HepG2 (cell line): Measurements from ENCODE around the gene SLC4A11. TPM values are rescaled to one million over a fixed set of nuclear protein-coding genes. Genes with fewer than 3 reads are reported as not detected.

Source experiments
- BCL6 ChIP-seq: IDR thresholded peaks from 2 replicates; pipeline ENCODE4 v1.6.1; 2016; ENCODE audit warnings: missing genetic modification reagents, missing compliant biosample characterization
- CENPX ChIP-seq: sonication (generic); formaldehyde crosslinking; IDR thresholded peaks from 2 replicates; pipeline ENCODE4 v1.9.0; 2021; ENCODE audit warnings: mild to moderate bottlenecking, missing genetic modification reagents, moderate library complexity
- DNMT3B ChIP-seq: conservative IDR thresholded peaks from 2 replicates; pipeline ENCODE4 v1.6.1; 2016; ENCODE audit warnings: missing biosample characterization, control low read depth
- HHEX ChIP-seq: IDR thresholded peaks from 2 replicates; pipeline ENCODE4 v1.6.1; 2016; ENCODE audit warnings: control low read depth
- HOXA5 ChIP-seq: sonication (generic); formaldehyde crosslinking; IDR thresholded peaks from 2 replicates; pipeline ENCODE4 v1.4.0; 2020; ENCODE audit warnings: missing genetic modification reagents
- POLR2G ChIP-seq: fragments of 200-400 bp; formaldehyde crosslinking; IDR thresholded peaks from 2 replicates; pipeline ENCODE4 v1.6.1; 2018; ENCODE audit warnings: mild to moderate bottlenecking, low read depth, low read length, moderate library complexity
- SNAI1 ChIP-seq: sonication (generic); formaldehyde crosslinking; IDR thresholded peaks from 2 replicates; pipeline ENCODE4 v1.5.0; 2020; ENCODE audit warnings: mild to moderate bottlenecking, missing genetic modification reagents, borderline replicate concordance
- SP2 ChIP-seq: sonication (generic); formaldehyde crosslinking; IDR thresholded peaks from 2 replicates; pipeline ENCODE4 v1.5.1; 2020; ENCODE audit warnings: mild to moderate bottlenecking, missing genetic modification reagents
- SP5 ChIP-seq: IDR thresholded peaks from 2 replicates; pipeline ENCODE4 v1.6.1; 2016; ENCODE audit warnings: low read depth, borderline replicate concordance
- ZNF432 ChIP-seq: sonication (generic); formaldehyde crosslinking; IDR thresholded peaks from 2 replicates; pipeline ENCODE4 v1.5.0; 2020; ENCODE audit warnings: missing genetic modification reagents, mild to moderate bottlenecking, borderline replicate concordance
- ZNF772 ChIP-seq: sonication (generic); formaldehyde crosslinking; IDR thresholded peaks from 2 replicates; pipeline ENCODE4 v1.5.0; 2020; ENCODE audit warnings: mild to moderate bottlenecking, missing genetic modification reagents
- ZSCAN31 ChIP-seq: sonication (generic); formaldehyde crosslinking; IDR thresholded peaks from 2 replicates; pipeline ENCODE4 v1.5.0; 2020; ENCODE audit warnings: low read depth, mild to moderate bottlenecking, missing genetic modification reagents
- polyA plus RNA-seq, 8 experiments: library from polyadenylated mRNA; depleted of rRNA in 3 of 8; stranded (reverse) in 7 of 8; unstranded in 1 of 8; fragments of >200 nt; fragmentation: Illumina TruSeq in 4 of 8; extraction: Trizol in 4 of 8; gene quantifications; 2 replicates each; pipeline versions ENCODE4 v1.2.1 to v1.2.3, GENCODE V29; 2011 to 2016; ENCODE audit warnings: low read depth in 4 of 8, missing spikeins in 1 of 8, mixed read lengths in 1 of 8; ENCODE audit not compliant: insufficient read depth in 1 of 8
- total RNA-seq, 5 experiments: library from RNA; depleted of rRNA; stranded (reverse); fragments of >200 nt; fragmentation: Illumina TruSeq; extraction: Trizol; gene quantifications; 2 replicates each; pipeline ENCODE4 v1.2.3, GENCODE V29; 2016; ENCODE audit warnings: low read depth in 1 of 5
- TF ChIP-seq, protein P1 (sequence below): sonication (generic); formaldehyde crosslinking; IDR thresholded peaks from 2 replicates; pipeline ENCODE4 v1.5.0; 2020; ENCODE audit warnings: mild to moderate bottlenecking, missing genetic modification reagents, moderate library complexity
- TF ChIP-seq, protein P2 (sequence below): sonication (generic); formaldehyde crosslinking; IDR thresholded peaks from 2 replicates; pipeline ENCODE4 v1.4.0; 2020; ENCODE audit warnings: mild to moderate bottlenecking, missing genetic modification reagents
- TF ChIP-seq, protein P3 (sequence below): sonication (generic); formaldehyde crosslinking; IDR thresholded peaks from 2 replicates; pipeline ENCODE4 v1.5.0; 2020; ENCODE audit warnings: missing genetic modification reagents
- TF ChIP-seq, protein P4 (sequence below): sonication (generic); formaldehyde crosslinking; IDR thresholded peaks from 2 replicates; pipeline ENCODE4 v1.5.1; 2020; ENCODE audit warnings: missing genetic modification reagents, mild to moderate bottlenecking, borderline replicate concordance
- TF ChIP-seq, protein P5 (sequence below): sonication (generic); formaldehyde crosslinking; IDR thresholded peaks from 2 replicates; pipeline ENCODE4 v1.4.0; 2020; ENCODE audit warnings: missing genetic modification reagents

SLC4A11 gene
- total and polyA plus RNA-seq, 2 of the 13 experiments (the other 11 are each of a cell fraction or from before 2014, with no cell fraction given) = 3.9 to 27.0 TPM

DNA sequence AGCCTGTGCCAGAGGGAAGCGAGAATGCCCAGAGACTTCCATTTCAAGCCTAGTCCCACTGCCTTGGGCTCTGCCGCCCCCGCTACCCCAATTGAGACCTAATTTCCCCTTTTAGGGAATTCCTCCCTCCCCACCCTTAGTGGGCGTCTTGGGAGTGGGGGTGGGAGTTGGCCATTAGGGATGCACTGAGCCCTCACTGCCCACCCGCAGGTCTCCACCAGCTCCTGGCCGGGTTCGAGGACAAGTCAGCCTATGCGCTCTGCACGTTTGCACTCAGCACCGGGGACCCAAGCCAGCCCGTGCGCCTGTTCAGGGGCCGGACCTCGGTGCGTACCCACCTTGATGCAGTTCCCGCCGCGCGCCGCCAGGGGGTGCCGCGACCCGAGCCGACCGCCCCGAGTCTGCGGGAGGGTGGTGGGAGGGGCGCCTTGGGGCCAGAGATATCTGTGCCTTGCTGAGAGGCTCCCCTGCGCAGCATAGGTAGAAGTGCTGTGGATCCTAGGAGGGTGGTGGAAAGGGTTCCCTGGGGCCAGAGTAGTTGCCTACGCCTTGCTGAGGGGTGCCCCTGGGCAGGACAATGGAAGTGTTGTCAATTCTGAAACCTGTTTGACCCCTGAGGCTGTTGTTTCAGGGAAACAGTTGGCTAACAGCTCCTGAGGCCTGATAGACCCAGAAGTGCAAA is 20.5 kb downstream of the SLC4A11 start (continued):
- TF ChIP-seq, protein P1, sequence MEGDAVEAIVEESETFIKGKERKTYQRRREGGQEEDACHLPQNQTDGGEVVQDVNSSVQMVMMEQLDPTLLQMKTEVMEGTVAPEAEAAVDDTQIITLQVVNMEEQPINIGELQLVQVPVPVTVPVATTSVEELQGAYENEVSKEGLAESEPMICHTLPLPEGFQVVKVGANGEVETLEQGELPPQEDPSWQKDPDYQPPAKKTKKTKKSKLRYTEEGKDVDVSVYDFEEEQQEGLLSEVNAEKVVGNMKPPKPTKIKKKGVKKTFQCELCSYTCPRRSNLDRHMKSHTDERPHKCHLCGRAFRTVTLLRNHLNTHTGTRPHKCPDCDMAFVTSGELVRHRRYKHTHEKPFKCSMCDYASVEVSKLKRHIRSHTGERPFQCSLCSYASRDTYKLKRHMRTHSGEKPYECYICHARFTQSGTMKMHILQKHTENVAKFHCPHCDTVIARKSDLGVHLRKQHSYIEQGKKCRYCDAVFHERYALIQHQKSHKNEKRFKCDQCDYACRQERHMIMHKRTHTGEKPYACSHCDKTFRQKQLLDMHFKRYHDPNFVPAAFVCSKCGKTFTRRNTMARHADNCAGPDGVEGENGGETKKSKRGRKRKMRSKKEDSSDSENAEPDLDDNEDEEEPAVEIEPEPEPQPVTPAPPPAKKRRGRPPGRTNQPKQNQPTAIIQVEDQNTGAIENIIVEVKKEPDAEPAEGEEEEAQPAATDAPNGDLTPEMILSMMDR (CRISPR knock-in tag) = peak; percentile 100
- TF ChIP-seq HOXA5 (CRISPR knock-in tag) = peak; percentile 65
- 0 out of 2 replicates have a peak, but pooled peaks have one; percentile 53 for TF ChIP-seq DNMT3B (CRISPR knock-in tag)
- TF ChIP-seq, protein P2, sequence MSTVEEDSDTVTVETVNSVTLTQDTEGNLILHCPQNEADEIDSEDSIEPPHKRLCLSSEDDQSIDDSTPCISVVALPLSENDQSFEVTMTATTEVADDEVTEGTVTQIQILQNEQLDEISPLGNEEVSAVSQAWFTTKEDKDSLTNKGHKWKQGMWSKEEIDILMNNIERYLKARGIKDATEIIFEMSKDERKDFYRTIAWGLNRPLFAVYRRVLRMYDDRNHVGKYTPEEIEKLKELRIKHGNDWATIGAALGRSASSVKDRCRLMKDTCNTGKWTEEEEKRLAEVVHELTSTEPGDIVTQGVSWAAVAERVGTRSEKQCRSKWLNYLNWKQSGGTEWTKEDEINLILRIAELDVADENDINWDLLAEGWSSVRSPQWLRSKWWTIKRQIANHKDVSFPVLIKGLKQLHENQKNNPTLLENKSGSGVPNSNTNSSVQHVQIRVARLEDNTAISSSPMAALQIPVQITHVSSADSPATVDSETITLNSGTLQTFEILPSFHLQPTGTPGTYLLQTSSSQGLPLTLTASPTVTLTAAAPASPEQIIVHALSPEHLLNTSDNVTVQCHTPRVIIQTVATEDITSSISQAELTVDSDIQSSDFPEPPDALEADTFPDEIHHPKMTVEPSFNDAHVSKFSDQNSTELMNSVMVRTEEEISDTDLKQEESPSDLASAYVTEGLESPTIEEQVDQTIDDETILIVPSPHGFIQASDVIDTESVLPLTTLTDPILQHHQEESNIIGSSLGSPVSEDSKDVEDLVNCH (CRISPR knock-in tag) = no peak
- TF ChIP-seq BCL6 (CRISPR knock-in tag) = peak; percentile 63; the same call in 1 of the 2 replicates
- no peak for TF ChIP-seq SNAI1 (CRISPR knock-in tag)
- TF ChIP-seq POLR2G = peak; percentile 68; the same call in 1 of the 2 replicates
- TF ChIP-seq, protein P3, sequence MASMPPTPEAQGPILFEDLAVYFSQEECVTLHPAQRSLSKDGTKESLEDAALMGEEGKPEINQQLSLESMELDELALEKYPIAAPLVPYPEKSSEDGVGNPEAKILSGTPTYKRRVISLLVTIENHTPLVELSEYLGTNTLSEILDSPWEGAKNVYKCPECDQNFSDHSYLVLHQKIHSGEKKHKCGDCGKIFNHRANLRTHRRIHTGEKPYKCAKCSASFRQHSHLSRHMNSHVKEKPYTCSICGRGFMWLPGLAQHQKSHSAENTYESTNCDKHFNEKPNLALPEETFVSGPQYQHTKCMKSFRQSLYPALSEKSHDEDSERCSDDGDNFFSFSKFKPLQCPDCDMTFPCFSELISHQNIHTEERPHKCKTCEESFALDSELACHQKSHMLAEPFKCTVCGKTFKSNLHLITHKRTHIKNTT (CRISPR knock-in tag) = no peak
- peak; percentile 83 for TF ChIP-seq ZSCAN31 (CRISPR knock-in tag)
- TF ChIP-seq ZNF772 (CRISPR knock-in tag) = peak; percentile 65; the same call in 1 of the 2 replicates
- TF ChIP-seq, protein P4, sequence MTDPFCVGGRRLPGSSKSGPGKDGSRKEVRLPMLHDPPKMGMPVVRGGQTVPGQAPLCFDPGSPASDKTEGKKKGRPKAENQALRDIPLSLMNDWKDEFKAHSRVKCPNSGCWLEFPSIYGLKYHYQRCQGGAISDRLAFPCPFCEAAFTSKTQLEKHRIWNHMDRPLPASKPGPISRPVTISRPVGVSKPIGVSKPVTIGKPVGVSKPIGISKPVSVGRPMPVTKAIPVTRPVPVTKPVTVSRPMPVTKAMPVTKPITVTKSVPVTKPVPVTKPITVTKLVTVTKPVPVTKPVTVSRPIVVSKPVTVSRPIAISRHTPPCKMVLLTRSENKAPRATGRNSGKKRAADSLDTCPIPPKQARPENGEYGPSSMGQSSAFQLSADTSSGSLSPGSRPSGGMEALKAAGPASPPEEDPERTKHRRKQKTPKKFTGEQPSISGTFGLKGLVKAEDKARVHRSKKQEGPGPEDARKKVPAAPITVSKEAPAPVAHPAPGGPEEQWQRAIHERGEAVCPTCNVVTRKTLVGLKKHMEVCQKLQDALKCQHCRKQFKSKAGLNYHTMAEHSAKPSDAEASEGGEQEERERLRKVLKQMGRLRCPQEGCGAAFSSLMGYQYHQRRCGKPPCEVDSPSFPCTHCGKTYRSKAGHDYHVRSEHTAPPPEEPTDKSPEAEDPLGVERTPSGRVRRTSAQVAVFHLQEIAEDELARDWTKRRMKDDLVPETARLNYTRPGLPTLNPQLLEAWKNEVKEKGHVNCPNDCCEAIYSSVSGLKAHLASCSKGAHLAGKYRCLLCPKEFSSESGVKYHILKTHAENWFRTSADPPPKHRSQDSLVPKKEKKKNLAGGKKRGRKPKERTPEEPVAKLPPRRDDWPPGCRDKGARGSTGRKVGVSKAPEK (CRISPR knock-in tag) = peak; percentile 99
- no peak for TF ChIP-seq ZNF432 (CRISPR knock-in tag)
- TF ChIP-seq SP2 (CRISPR knock-in tag) = no peak
- TF ChIP-seq SP5 (CRISPR knock-in tag) = peak; percentile 70
- TF ChIP-seq CENPX (CRISPR knock-in tag) = no peak
- TF ChIP-seq, protein P5, sequence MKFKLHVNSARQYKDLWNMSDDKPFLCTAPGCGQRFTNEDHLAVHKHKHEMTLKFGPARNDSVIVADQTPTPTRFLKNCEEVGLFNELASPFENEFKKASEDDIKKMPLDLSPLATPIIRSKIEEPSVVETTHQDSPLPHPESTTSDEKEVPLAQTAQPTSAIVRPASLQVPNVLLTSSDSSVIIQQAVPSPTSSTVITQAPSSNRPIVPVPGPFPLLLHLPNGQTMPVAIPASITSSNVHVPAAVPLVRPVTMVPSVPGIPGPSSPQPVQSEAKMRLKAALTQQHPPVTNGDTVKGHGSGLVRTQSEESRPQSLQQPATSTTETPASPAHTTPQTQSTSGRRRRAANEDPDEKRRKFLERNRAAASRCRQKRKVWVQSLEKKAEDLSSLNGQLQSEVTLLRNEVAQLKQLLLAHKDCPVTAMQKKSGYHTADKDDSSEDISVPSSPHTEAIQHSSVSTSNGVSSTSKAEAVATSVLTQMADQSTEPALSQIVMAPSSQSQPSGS (CRISPR knock-in tag) = peak; percentile 78
- TF ChIP-seq HHEX (CRISPR knock-in tag) = 0 out of 2 replicates have a peak, but pooled peaks have one; percentile 49
